H1 (cell line): ENCODE data around the gene ETV4. TPM values are rescaled to one million over a fixed set of nuclear protein-coding genes. Genes with fewer than 3 reads are reported as not detected.

ENCODE experiments used
- CTCF ChIA-PET: fragments of 300-600 bp; sonication (Branson Sonifier 250); formaldehyde crosslinking; loops from one replicate; lab custom pipeline; 2021; ENCODE audit not compliant: partially characterized antibody; lab: Charles Lee
- POLR2A ChIA-PET: fragments of 300-600 bp; sonication (Branson Sonifier 250); formaldehyde crosslinking; loops from one replicate; lab custom pipeline; 2021; ENCODE audit warnings: inconsistent platforms; ENCODE audit not compliant: partially characterized antibody; lab: Charles Lee
- DNase-seq, 2 experiments: peaks; one replicate each; pipeline versions ENCODE4 v3.0.0 to v3.0.0-alpha.2; 2010 to 2022; ENCODE audit warnings: low spot score in 2 of 2, low read depth in 1 of 2, mixed read lengths in 1 of 2
- FAIRE-seq: peaks from 2 replicates; lab custom pipeline; 2011; peaks lifted over from hg19 to GRCh38; lab: Jason Lieb, UNC
- H2AFZ ChIP-seq: 2 replicates; pipeline ENCODE4 v1.8.1; 2012; ENCODE audit warnings: low read length, inconsistent platforms
- H2AK5ac ChIP-seq: 2 replicates; pipeline ENCODE4 v1.6.1; 2013; ENCODE audit warnings: low read depth, low read length
- H2BK120ac ChIP-seq: replicated peaks from 2 replicates; pipeline ENCODE3; 2013; ENCODE audit warnings: low read depth, low read length, inconsistent platforms
- H2BK12ac ChIP-seq: 2 replicates; pipeline ENCODE4 v1.6.1; 2013; ENCODE audit warnings: low read depth, low read length
- H2BK15ac ChIP-seq: 2 replicates; pipeline ENCODE4 v1.6.1; 2013; ENCODE audit warnings: low read length
- H2BK20ac ChIP-seq: 2 replicates; pipeline ENCODE4 v1.6.1; 2013; ENCODE audit warnings: low read length
- H2BK5ac ChIP-seq: 2 replicates; pipeline ENCODE4 v1.6.1; 2013; ENCODE audit warnings: low read depth, low read length
- H3K14ac ChIP-seq: 2 replicates; pipeline ENCODE4 v1.6.1; 2013; ENCODE audit warnings: inconsistent platforms; ENCODE audit not compliant: insufficient read length
- H3K18ac ChIP-seq: 2 replicates; pipeline ENCODE4 v1.6.1; 2013; ENCODE audit warnings: low read length; ENCODE audit errors: extremely low read depth
- H3K23ac ChIP-seq: 2 replicates; pipeline ENCODE4 v1.6.1; 2013; ENCODE audit warnings: inconsistent platforms; ENCODE audit not compliant: insufficient read length
- H3K23me2 ChIP-seq: 2 replicates; pipeline ENCODE4 v1.6.1; 2013; ENCODE audit warnings: low read depth, low read length
- H3K27ac ChIP-seq: 2 replicates; pipeline ENCODE4 v1.6.1; 2011; ENCODE audit warnings: low read depth, low read length, inconsistent platforms
- H3K27me3 ChIP-seq, 4 experiments: replicated peaks in 1 of 4; 1 replicate in 1 of 4; 2 replicates in 3 of 4; pipeline versions ENCODE4 v1.6.1 to v1.8.1; 2011 to 2013; ENCODE audit warnings: low read length in 3 of 4, mild to moderate bottlenecking in 3 of 4, inconsistent platforms in 2 of 4, mixed read lengths in 2 of 4, moderate library complexity in 1 of 4; ENCODE audit not compliant: control insufficient read depth in 3 of 4, insufficient read depth in 3 of 4; ENCODE audit errors: extremely low read depth in 1 of 4
- H3K36me3 ChIP-seq, 4 experiments: 2 replicates each; pipeline versions ENCODE4 v1.6.1 to v1.8.1; 2011 to 2013; ENCODE audit warnings: mild to moderate bottlenecking in 4 of 4, low read length in 3 of 4, moderate library complexity in 2 of 4, control low read depth in 1 of 4, inconsistent platforms in 1 of 4; ENCODE audit not compliant: insufficient read depth in 4 of 4, control insufficient read depth in 2 of 4
- H3K4ac ChIP-seq: replicated peaks from 2 replicates; pipeline ENCODE3; 2013; ENCODE audit warnings: low read length, low read depth, mixed read lengths, inconsistent platforms; ENCODE audit not compliant: insufficient read length
- H3K4me1 ChIP-seq, 4 experiments: replicated peaks in 1 of 4; 1 replicate in 1 of 4; 2 replicates in 3 of 4; pipeline versions ENCODE4 v1.6.1 to v1.8.1; 2011 to 2013; ENCODE audit warnings: low read length in 3 of 4, inconsistent platforms in 2 of 4, mixed read lengths in 1 of 4; ENCODE audit not compliant: insufficient read depth in 4 of 4, control insufficient read depth in 3 of 4
- H3K4me2 ChIP-seq, 2 experiments: 2 replicates each; pipeline versions ENCODE4 v1.6.1 to v1.8.1; 2011 to 2013; ENCODE audit warnings: low read depth in 2 of 2, low read length in 2 of 2, control low read depth in 1 of 2, inconsistent platforms in 1 of 2, mild to moderate bottlenecking in 1 of 2; ENCODE audit not compliant: insufficient read depth in 1 of 2
- H3K4me3 ChIP-seq, 4 experiments: fragments of 200-600, 300-600 bp in 1 of 4; sonication (generic), shearing (Covaris generic), sonication (Bioruptor Twin) in 1 of 4; 2 replicates each; pipeline versions ENCODE4 v1.5.1 to v1.8.1; 2011 to 2016; ENCODE audit warnings: low read length in 4 of 4, low read depth in 3 of 4, control low read depth in 2 of 4, inconsistent platforms in 2 of 4, mild to moderate bottlenecking in 2 of 4, mixed read lengths in 1 of 4, moderate library complexity in 1 of 4; ENCODE audit not compliant: insufficient read depth in 2 of 4; ENCODE audit errors: extremely low read depth in 1 of 4
- H3K56ac ChIP-seq: replicated peaks from 2 replicates; pipeline ENCODE3; 2013; ENCODE audit warnings: low read depth, mild to moderate bottlenecking, mixed read lengths, low read length, inconsistent platforms; ENCODE audit not compliant: insufficient read length
- H3K79me1 ChIP-seq: 2 replicates; pipeline ENCODE4 v1.6.1; 2013; ENCODE audit warnings: low read depth, low read length, control low read depth
- H3K79me2 ChIP-seq, 2 experiments: 2 replicates each; pipeline versions ENCODE4 v1.6.1 to v1.8.1; 2012 to 2013; ENCODE audit warnings: low read length in 2 of 2, mild to moderate bottlenecking in 2 of 2, inconsistent platforms in 1 of 2; ENCODE audit not compliant: insufficient read depth in 2 of 2, control insufficient read depth in 1 of 2
- H3K9ac ChIP-seq, 4 experiments: replicated peaks in 1 of 4; 1 replicate in 1 of 4; 2 replicates in 3 of 4; pipeline versions ENCODE4 v1.6.1 to v1.8.1; 2011 to 2013; ENCODE audit warnings: low read depth in 3 of 4, low read length in 3 of 4, control low read depth in 2 of 4, mild to moderate bottlenecking in 2 of 4, moderate library complexity in 2 of 4, inconsistent platforms in 1 of 4; ENCODE audit errors: extremely low read depth in 1 of 4
- H3K9me3 ChIP-seq, 2 experiments: 2 replicates each; pipeline versions ENCODE4 v1.6.1 to v1.8.1; 2012 to 2013; ENCODE audit warnings: mild to moderate bottlenecking in 2 of 2, moderate library complexity in 2 of 2, control low read depth in 1 of 2, inconsistent platforms in 1 of 2, low read depth in 1 of 2, low read length in 1 of 2, mixed read lengths in 1 of 2; ENCODE audit not compliant: insufficient read depth in 2 of 2
- H4K20me1 ChIP-seq, 2 experiments: replicated peaks in 1 of 2; 2 replicates each; pipeline versions ENCODE3 to v1.8.1; 2011 to 2013; ENCODE audit warnings: inconsistent platforms in 2 of 2, low read length in 2 of 2, mild to moderate bottlenecking in 1 of 2; ENCODE audit not compliant: insufficient read depth in 2 of 2, control insufficient read depth in 1 of 2
- H4K5ac ChIP-seq: 2 replicates; pipeline ENCODE4 v1.6.1; 2013; ENCODE audit warnings: low read length, low read depth, mixed read lengths, inconsistent platforms; ENCODE audit not compliant: insufficient read length
- H4K8ac ChIP-seq: 2 replicates; pipeline ENCODE4 v1.8.0; 2013; ENCODE audit warnings: mild to moderate bottlenecking, moderate library complexity, low read length, inconsistent platforms; ENCODE audit not compliant: insufficient read depth; ENCODE audit errors: extremely low read depth
- H4K91ac ChIP-seq: replicated peaks from 2 replicates; pipeline ENCODE3; 2013; ENCODE audit warnings: low read length, mixed read lengths, inconsistent platforms; ENCODE audit not compliant: insufficient read length
- BACH1 ChIP-seq: IDR thresholded peaks from 2 replicates; pipeline ENCODE4 v1.6.1; 2012; ENCODE audit warnings: low read length, improper control_type of control experiment
- BRCA1 ChIP-seq: IDR thresholded peaks from 2 replicates; pipeline ENCODE4 v1.6.1; 2012; ENCODE audit warnings: low read depth, low read length, improper control_type of control experiment
- CBX8 ChIP-seq: fragments of 300-800, 300-1000 bp; sonication (generic); IDR thresholded peaks from 2 replicates; pipeline ENCODE4 v1.7.1; 2016; ENCODE audit warnings: low read depth, low read length, borderline replicate concordance
- EGR1 ChIP-seq: IDR thresholded peaks from 2 replicates; pipeline ENCODE4 v1.6.1; 2011; ENCODE audit warnings: low read depth, low read length, borderline replicate concordance
- FOSL1 ChIP-seq: IDR thresholded peaks from 2 replicates; pipeline ENCODE4 v1.6.1; 2011; ENCODE audit warnings: mild to moderate bottlenecking, low read depth, low read length, moderate library complexity; ENCODE audit not compliant: insufficient read depth
- KDM5A ChIP-seq: fragments of 200-600 bp; IDR thresholded peaks from 2 replicates; pipeline ENCODE4 v1.7.1; 2012; ENCODE audit warnings: mild to moderate bottlenecking, low read length, inconsistent platforms, mixed read lengths
- RBBP5 ChIP-seq: IDR thresholded peaks from 2 replicates; pipeline ENCODE4 v1.7.1; 2012; ENCODE audit warnings: low read depth, mild to moderate bottlenecking, inconsistent platforms, low read length, moderate library complexity, borderline replicate concordance
- RNF2 ChIP-seq: fragments of 200-900, 300-1000 bp; sonication (generic); IDR thresholded peaks from 2 replicates; pipeline ENCODE4 v1.7.1; 2016; ENCODE audit warnings: borderline replicate concordance, low read depth, mild to moderate bottlenecking, antibody characterized with exemption, low read length; ENCODE audit not compliant: poor library complexity, severe bottlenecking; ENCODE audit errors: missing control alignments
- RXRA ChIP-seq: IDR thresholded peaks from 2 replicates; pipeline ENCODE4 v1.6.1; 2011; ENCODE audit warnings: low read depth, mild to moderate bottlenecking, low read length, moderate library complexity; ENCODE audit not compliant: insufficient read depth
- SAP30 ChIP-seq: fragments of 300-600 bp; sonication (generic); IDR thresholded peaks from 2 replicates; pipeline ENCODE4 v1.7.1; 2012; ENCODE audit warnings: low read length, moderate library complexity, mild to moderate bottlenecking, inconsistent platforms; ENCODE audit not compliant: insufficient read depth, insufficient replicate concordance
- SIRT6 ChIP-seq: IDR thresholded peaks from one replicate; pipeline ENCODE4 v1.7.1; 2012; ENCODE audit warnings: low read length, inconsistent platforms
- SUZ12 ChIP-seq: fragments of 200-600 bp; sonication (generic); IDR thresholded peaks from 2 replicates; pipeline ENCODE4 v1.6.1; 2012; ENCODE audit warnings: mild to moderate bottlenecking, inconsistent platforms, low read length, moderate library complexity, mixed read lengths
- WGBS, 2 experiments: shearing (Covaris generic) in 1 of 2; methylation state at CpG; one replicate each; pipeline versions ENCODE4 v1.1.6 to v1.1.7; 2013 to 2015; ENCODE audit warnings: low lambda C conversion rate in 2 of 2, mixed read lengths in 2 of 2, inconsistent platforms in 1 of 2, low coverage in 1 of 2, missing lambda C conversion rate in 1 of 2; ENCODE audit not compliant: insufficient replicate concordance in 2 of 2, insufficient coverage in 1 of 2, insufficient read length in 1 of 2; ENCODE audit errors: extremely low coverage in 1 of 2, missing lambda C conversion rate in 1 of 2; 5-methylcytosine and 5-hydroxymethylcytosine counted together
- polyA plus RNA-seq, 7 experiments: library from polyadenylated mRNA; depleted of rRNA in 3 of 7; stranded (reverse) in 5 of 7; unstranded in 2 of 7; fragments of >200 nt in 5 of 7; fragments of 200-250 nt in 2 of 7; gene quantifications; 1 replicate in 5 of 7; 2 replicates in 1 of 7; 4 replicates in 1 of 7; pipeline versions ENCODE4 v1.2.1 to v1.2.3, GENCODE V29; 2011 to 2013; ENCODE audit warnings: missing spikeins in 2 of 7, mixed read lengths in 2 of 7
- total RNA-seq: library from RNA; stranded (reverse); fragmentation: NEBNext Ultra II Directional; extraction: Animal tissue kit (Norgen Biotek cat#: 25700); gene quantifications from 2 replicates; pipeline ENCODE4 v1.2.1, GENCODE V29; 2021
- TF ChIP-seq, protein P1 (sequence below): IDR thresholded peaks from 2 replicates; pipeline ENCODE4 v1.6.1; 2012; ENCODE audit warnings: inconsistent platforms

Gene ETV4
- total and polyA plus RNA-seq, 2 of the 8 experiments (the other 6 are each of a cell fraction or from before 2014, with no cell fraction given): 75.2 to 143 TPM

DNA sequence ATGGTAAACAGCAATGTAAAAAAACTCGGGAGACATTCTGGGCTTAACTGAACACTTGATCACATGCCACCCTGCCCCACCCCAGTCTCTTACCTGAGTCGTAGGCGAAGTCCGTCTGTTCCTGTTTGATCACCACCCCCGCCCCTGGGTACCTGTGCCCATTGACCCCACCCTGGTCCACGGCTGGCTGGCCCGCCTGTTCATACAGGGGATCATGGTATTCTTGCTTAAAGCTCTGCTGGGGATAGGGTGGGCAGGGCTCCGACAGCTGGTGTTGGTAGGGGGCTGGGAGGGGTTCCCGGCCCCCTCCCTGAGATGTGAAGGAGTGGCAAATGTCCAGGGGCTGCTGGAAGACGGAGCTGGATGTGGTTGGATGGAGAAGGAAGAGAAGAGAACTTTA, 13.6 kb downstream of the ETV4 start:
- peaks cover 4% of the 10 kb centered on the region; the same call in 1 of the 2 replicates for H3K23me2 ChIP-seq
- H3K23ac ChIP-seq: no peak overlapping the region
- no peak overlapping the region for H2BK15ac ChIP-seq
- ChIA-PET CTCF (interaction anchor here (0.6 to 3.2 kb wide), 6 partner anchors 11 to 44 kb away, joined by 3 to 14 read pairs (median 6); partner anchors contain the start of gene ETV4), POLR2A (interaction anchor here (0.6 to 12.6 kb wide), 3 partner anchors 9 to 30 kb away, joined by 3 to 345 read pairs (median 3); partner anchors contain the start of gene ETV4)
- no peak overlapping the region for H3K56ac ChIP-seq
- no peaks in the 10 kb centered on the region for H4K20me1 ChIP-seq
- H2AK5ac ChIP-seq: no peak overlapping the region
- peaks cover 0 to 11% (median 10%) of the 10 kb centered on the region in 4 experiments; a peak in 4 of 8 replicates for H3K36me3 ChIP-seq
- no peak overlapping the region for H3K9ac ChIP-seq
- no peaks in the 10 kb centered on the region; a peak in 1 of 4 replicates for H3K79me2 ChIP-seq
- H2BK120ac ChIP-seq: no peak overlapping the region
- H3K79me1 ChIP-seq: no peaks in the 10 kb centered on the region
- H3K4me3 ChIP-seq: no peak overlapping the region
- H4K91ac ChIP-seq: no peak overlapping the region
- peaks cover 12 to 34% (median 18%) of the 10 kb centered on the region in 4 experiments for H3K4me1 ChIP-seq
- H4K5ac ChIP-seq: no peak overlapping the region
- H3K9me3 ChIP-seq: no peaks in the 10 kb centered on the region
- no peak overlapping the region for H4K8ac ChIP-seq
- H2BK20ac ChIP-seq: no peak overlapping the region
- 93% methylated on average over 10 of the region's 10 CpGs; no CpG with 5 or more reads in 1 of the 2 experiments for WGBS, 2 experiments
- no peak overlapping the region for H3K27ac ChIP-seq
- no peak overlapping the region for H2BK12ac ChIP-seq
- no peak for FAIRE-seq
- H2BK5ac ChIP-seq: no peak overlapping the region
- no peak overlapping the region for H2AFZ ChIP-seq
- no peaks in the 10 kb centered on the region for H3K27me3 ChIP-seq
- DNase-seq: no peak
- no peak overlapping the region for H3K4me2 ChIP-seq
- no peak overlapping the region for H3K18ac ChIP-seq
- H3K14ac ChIP-seq: no peak overlapping the region
- H3K4ac ChIP-seq: no peak overlapping the region
- TF ChIP-seq FOSL1: no peak
- no peak for TF ChIP-seq EGR1
- no peak for TF ChIP-seq SUZ12
- no peak for TF ChIP-seq RNF2
- TF ChIP-seq BRCA1: no peak
- no peak for TF ChIP-seq SAP30
- no peak for TF ChIP-seq RBBP5
- no peak for TF ChIP-seq RXRA
- no peak for TF ChIP-seq BACH1
- TF ChIP-seq KDM5A: no peak
- TF ChIP-seq CBX8: no peak
- TF ChIP-seq, protein P1, sequence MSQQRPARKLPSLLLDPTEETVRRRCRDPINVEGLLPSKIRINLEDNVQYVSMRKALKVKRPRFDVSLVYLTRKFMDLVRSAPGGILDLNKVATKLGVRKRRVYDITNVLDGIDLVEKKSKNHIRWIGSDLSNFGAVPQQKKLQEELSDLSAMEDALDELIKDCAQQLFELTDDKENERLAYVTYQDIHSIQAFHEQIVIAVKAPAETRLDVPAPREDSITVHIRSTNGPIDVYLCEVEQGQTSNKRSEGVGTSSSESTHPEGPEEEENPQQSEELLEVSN: no peak
- TF ChIP-seq SIRT6: no peak
